C4-2B (cell line): ENCODE results near the gene PPWD1.

ENCODE experiments used
- H3K27ac ChIP-seq: fragments of 450-650 bp; 2 replicates; pipeline ENCODE4 v1.5.1; 2017
- ZFX ChIP-seq: fragments of 450-650 bp; IDR thresholded peaks from 2 replicates; pipeline ENCODE4 v1.6.1; 2017
- TF ChIP-seq, protein P1 (sequence below): fragments of 450-650 bp; conservative IDR thresholded peaks from 2 replicates; pipeline ENCODE4 v1.5.1; 2017; ENCODE audit warnings: mild to moderate bottlenecking

PPWD1 gene

DNA sequence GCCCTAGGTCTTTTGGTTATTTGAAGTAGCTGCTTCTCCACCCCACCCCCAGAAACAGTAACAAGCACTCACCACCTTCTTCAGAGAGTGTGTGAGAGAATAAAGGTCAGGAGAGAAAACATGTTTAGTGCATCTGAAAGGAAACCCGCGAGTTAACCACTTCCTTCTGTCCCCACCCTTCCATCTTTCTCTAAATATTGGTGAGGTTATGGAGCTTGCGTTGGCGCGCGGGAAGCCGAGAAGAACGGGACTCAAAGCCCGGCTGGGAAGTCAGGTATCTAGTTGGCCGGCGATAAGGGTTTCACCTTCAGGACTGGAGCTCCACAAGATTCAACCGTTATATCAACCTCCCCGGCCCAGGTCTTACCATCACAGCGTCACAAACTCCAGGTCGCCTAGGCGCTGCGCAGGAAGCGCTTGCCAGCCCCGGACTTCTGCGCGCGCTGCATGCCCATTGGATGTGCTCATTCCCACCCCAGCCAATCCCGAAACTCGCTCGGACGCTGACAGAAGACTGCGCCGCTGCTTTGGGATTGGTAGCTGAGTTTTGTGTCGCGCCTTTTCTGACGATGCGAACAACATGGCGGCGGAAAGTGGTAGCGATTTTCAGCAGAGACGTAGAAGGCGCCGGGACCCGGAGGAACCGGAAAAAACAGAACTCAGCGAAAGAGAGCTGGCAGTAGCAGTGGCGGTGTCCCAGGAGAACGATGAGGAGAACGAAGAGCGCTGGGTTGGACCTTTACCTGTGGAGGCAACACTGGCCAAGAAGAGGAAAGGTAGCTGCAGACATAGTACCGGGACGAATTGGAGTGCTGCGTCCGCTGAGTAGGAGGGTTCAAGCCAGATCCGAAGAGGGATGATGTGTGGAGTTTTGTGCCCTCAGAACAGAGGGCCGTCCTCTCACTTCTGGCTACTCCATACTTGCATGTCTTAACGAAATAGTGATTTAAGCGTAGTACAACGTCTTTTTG, at the start of gene PPWD1, which contains the start of gene CENPK:
TSS of gene PPWD1 (plus strand) at position 566 of the 971 bp plus-strand sequence. CDS start at position 581, 15 bp downstream.
TSS of gene CENPK (minus strand) at position 438 of the 971 bp plus-strand sequence. CDS start 8,261 bp downstream, outside the sequence.
- TF ChIP-seq ZFX = no peak
- TF ChIP-seq, protein P1, sequence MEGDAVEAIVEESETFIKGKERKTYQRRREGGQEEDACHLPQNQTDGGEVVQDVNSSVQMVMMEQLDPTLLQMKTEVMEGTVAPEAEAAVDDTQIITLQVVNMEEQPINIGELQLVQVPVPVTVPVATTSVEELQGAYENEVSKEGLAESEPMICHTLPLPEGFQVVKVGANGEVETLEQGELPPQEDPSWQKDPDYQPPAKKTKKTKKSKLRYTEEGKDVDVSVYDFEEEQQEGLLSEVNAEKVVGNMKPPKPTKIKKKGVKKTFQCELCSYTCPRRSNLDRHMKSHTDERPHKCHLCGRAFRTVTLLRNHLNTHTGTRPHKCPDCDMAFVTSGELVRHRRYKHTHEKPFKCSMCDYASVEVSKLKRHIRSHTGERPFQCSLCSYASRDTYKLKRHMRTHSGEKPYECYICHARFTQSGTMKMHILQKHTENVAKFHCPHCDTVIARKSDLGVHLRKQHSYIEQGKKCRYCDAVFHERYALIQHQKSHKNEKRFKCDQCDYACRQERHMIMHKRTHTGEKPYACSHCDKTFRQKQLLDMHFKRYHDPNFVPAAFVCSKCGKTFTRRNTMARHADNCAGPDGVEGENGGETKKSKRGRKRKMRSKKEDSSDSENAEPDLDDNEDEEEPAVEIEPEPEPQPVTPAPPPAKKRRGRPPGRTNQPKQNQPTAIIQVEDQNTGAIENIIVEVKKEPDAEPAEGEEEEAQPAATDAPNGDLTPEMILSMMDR = no peak
- peak within 1 kb of the TSS; percentile 86 for H3K27ac ChIP-seq

DNA sequence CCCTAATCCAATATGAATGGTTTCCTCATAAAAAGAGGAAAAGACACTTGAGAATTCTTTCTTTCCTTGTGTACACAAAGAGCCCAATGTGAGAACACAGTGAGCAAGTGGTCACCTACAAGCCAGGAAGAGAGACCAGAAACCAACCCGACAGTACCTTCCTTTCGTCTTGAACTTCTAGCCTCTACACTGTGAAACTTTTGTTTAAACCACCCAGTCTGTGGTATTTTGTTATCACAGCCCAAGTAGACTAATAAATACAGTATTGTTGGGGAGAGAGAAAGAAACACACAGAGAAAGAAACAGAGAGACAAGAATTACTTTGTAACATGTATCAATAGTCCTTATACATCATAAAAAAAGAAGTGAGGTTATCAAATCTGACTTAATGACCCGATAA, 37.4 kb upstream of the PPWD1 start:
- H3K27ac ChIP-seq = no peak overlapping the region

DNA sequence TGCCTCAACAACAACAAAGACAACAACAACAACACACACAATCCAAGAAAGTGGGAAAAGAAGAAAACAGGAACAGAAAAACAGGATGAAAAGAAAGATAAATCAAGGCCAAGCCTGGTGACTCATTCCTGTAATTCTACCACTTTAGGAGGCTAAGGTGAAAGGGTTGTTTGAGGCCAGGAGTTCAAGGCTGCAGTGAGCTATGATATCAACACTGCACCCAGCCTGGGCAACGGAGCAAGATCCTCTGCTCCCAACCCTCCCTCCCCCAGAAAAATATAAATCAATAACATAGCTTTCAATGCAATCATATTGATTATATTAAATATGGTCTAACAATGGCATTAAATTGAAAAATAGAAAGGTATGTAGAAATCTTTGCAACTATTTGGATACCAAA, 32.2 kb upstream of the PPWD1 start:
- H3K27ac ChIP-seq = no peak overlapping the region
- TF ChIP-seq, protein P1 = no peak
- TF ChIP-seq ZFX = no peak

More for the DNA sequence above, 37.4 kb upstream of the PPWD1 start:
- TF ChIP-seq, protein P1 = no peak
- TF ChIP-seq ZFX = no peak

DNA sequence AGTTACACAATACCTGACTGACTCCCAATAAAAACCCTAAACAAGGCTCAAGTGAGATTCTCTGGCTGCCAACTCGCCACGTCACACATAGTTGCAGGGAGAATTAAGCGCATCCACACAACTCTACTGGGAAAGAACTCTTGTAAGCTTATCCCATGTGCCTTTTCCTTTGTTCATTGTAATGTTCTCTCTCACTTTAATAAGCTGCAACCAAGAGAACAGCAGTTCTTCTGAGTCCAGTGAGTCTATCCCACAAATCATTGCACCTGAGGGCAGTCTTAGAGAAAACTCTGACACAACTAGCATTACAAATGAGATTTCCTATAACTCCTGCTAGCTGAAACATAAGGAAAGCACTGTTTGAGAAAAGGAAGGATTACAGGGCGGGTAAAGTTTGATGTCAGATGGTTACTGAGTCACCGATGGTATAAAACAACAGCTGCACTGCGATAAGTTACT, 27.5 kb upstream of the PPWD1 start:
- TF ChIP-seq, protein P1 = no peak
- no peak for TF ChIP-seq ZFX
- no peak overlapping the region for H3K27ac ChIP-seq

DNA sequence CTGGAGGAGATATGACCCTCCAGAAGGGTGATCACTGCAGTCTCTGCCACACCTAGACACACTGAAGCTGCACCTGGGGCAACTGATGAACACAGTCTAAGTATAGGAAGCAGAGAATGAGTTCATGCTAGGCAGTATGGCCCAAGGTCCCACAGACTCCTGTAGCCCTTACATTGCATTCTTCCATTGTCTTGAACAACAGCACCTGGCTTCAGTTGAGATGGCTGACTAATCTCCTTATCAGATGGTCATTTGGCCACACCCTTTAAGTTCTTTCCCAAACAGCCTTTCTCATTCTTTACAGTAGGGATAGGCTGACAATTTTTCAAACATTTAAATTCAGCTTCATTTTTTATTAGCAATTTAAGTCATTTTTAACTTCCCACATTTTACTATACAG, 23.3 kb upstream of the PPWD1 start:
- no peak overlapping the region for H3K27ac ChIP-seq
- TF ChIP-seq, protein P1 = no peak
- TF ChIP-seq ZFX = no peak

DNA sequence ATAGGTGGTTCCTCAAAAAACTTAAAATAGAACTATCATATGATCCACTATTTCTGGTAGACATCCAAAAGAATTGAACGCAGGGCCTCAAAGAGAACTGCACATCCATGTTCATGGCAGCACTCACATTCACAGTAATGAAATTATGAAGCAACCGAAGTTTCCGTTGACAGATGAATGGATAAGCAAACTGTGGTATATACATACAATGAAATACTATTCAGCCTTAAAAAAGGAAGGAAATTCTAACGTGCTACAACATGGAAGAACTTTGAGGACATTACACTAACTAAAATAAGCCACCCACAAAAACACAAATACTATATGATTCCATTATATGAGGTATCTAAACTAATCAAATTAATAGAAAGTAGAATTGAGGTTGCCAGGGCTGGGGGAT, 18.6 kb upstream of the PPWD1 start:
- H3K27ac ChIP-seq = no peak overlapping the region
- TF ChIP-seq ZFX = no peak
- TF ChIP-seq, protein P1 = no peak

DNA sequence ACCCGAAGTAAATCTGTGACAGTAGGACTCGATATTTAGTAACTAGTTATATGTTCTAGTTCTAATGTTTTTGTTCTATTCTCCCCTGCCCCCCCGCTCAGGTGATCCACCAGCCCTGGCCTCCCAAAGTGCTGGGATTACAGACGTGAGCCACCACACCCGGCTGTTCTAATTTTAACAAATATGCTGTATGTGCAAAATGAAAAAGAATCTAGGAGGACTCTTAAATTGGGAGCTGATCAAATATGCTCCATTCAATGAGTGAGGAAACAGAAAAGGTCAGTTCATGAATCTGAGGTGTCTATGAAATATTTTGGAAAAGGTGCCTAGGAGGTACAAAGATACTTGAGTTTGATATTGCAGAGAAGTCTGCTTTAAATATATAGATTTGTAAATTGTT, 17.0 kb upstream of the PPWD1 start:
- TF ChIP-seq ZFX = no peak
- TF ChIP-seq, protein P1 = no peak
- H3K27ac ChIP-seq = no peak overlapping the region
